ENCODE measurements around the gene SCD5.

Gene SCD5

GRCh38 chr4:82797040-82797404 is 1.6 kb downstream of the SCD5 start:
- no peak for DNase-seq (ENCODE audit: low spot score)

- DNase-seq (ENCODE audit: low spot score), result no peak
Measured at GRCh38 chr4:82792912-82793649, 5.5 kb downstream of the SCD5 start.

- no peak for DNase-seq (ENCODE audit: low spot score)
Measured at GRCh38 chr4:82791179-82791578, 7.4 kb downstream of the SCD5 start.

- no peak for DNase-seq (ENCODE audit: low spot score)
Measured at GRCh38 chr4:82790060-82790660, 8.4 kb downstream of the SCD5 start.

GRCh38 chr4:82789025-82789776 is 9.4 kb downstream of the SCD5 start:
- no peak for DNase-seq (ENCODE audit: low spot score)

- no peak for DNase-seq (ENCODE audit: low spot score)
Measured at GRCh38 chr4:82787342-82787741, 11.3 kb downstream of the SCD5 start.

- no peak for DNase-seq (ENCODE audit: low spot score)
Measured at GRCh38 chr4:82786828-82787227, 11.8 kb downstream of the SCD5 start.

- DNase-seq (ENCODE audit: low spot score), result no peak
Measured at GRCh38 chr4:82785611-82786400, 12.8 kb downstream of the SCD5 start.

GRCh38 chr4:82784681-82785610 is 13.7 kb downstream of the SCD5 start:
- DNase-seq (ENCODE audit: low spot score), result no peak

GRCh38 chr4:82782626-82783345 is 15.8 kb downstream of the SCD5 start:
- DNase-seq (ENCODE audit: low spot score), result no peak

GRCh38 chr4:82780752-82781231 is 17.8 kb downstream of the SCD5 start:
- DNase-seq (ENCODE audit: low spot score), result no peak

GRCh38 chr4:82780170-82780751 is 18.3 kb downstream of the SCD5 start:
- DNase-seq (ENCODE audit: low spot score), result no peak

- DNase-seq (ENCODE audit: low spot score), result no peak
Measured at GRCh38 chr4:82779032-82779431, 19.6 kb downstream of the SCD5 start.

GRCh38 chr4:82777857-82778525 is 20.6 kb downstream of the SCD5 start:
- DNase-seq (ENCODE audit: low spot score), result no peak

GRCh38 chr4:82776925-82777542 is 21.6 kb downstream of the SCD5 start:
- DNase-seq (ENCODE audit: low spot score), result no peak

- no peak for DNase-seq (ENCODE audit: low spot score)
Measured at GRCh38 chr4:82775243-82775642, 23.4 kb downstream of the SCD5 start.

- DNase-seq (ENCODE audit: low spot score), result no peak
Measured at GRCh38 chr4:82774711-82775171, 23.9 kb downstream of the SCD5 start.

- DNase-seq (ENCODE audit: low spot score), result no peak
Measured at GRCh38 chr4:82773057-82773456, 25.5 kb downstream of the SCD5 start.

- DNase-seq (ENCODE audit: low spot score), result no peak
Measured at GRCh38 chr4:82770607-82771006, 28.0 kb downstream of the SCD5 start.

All from hepatic stellate cell (primary cell).